Panc1 (cell line): ENCODE results near the gene LUZP2.

Experiments used
- POLR2AphosphoS5 ChIP-seq: IDR thresholded peaks from 2 replicates; pipeline ENCODE4 v1.6.1; 2012; ENCODE audit warnings: mild to moderate bottlenecking, low read depth, low read length, moderate library complexity
- REST ChIP-seq, 2 experiments: IDR thresholded peaks; 2 replicates each; pipeline ENCODE4 v1.6.1; 2011 to 2012; ENCODE audit warnings: low read depth in 2 of 2, control low read depth in 1 of 2, low read length in 1 of 2, mild to moderate bottlenecking in 1 of 2, moderate library complexity in 1 of 2; ENCODE audit not compliant: insufficient read depth in 1 of 2
- SIN3A ChIP-seq: IDR thresholded peaks from 2 replicates; pipeline ENCODE4 v1.6.1; 2012; ENCODE audit warnings: low read depth, mild to moderate bottlenecking, low read length, moderate library complexity, borderline replicate concordance; ENCODE audit not compliant: insufficient read depth
- TF ChIP-seq, protein P1 (sequence below): fragments of 450-650 bp; IDR thresholded peaks from 2 replicates; pipeline ENCODE4 v1.5.1; 2017; ENCODE audit warnings: mild to moderate bottlenecking

- TF ChIP-seq, protein P1, sequence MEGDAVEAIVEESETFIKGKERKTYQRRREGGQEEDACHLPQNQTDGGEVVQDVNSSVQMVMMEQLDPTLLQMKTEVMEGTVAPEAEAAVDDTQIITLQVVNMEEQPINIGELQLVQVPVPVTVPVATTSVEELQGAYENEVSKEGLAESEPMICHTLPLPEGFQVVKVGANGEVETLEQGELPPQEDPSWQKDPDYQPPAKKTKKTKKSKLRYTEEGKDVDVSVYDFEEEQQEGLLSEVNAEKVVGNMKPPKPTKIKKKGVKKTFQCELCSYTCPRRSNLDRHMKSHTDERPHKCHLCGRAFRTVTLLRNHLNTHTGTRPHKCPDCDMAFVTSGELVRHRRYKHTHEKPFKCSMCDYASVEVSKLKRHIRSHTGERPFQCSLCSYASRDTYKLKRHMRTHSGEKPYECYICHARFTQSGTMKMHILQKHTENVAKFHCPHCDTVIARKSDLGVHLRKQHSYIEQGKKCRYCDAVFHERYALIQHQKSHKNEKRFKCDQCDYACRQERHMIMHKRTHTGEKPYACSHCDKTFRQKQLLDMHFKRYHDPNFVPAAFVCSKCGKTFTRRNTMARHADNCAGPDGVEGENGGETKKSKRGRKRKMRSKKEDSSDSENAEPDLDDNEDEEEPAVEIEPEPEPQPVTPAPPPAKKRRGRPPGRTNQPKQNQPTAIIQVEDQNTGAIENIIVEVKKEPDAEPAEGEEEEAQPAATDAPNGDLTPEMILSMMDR = no peak
- TF ChIP-seq SIN3A = no peak
- TF ChIP-seq POLR2AphosphoS5 = no peak
- TF ChIP-seq REST (IDR thresholded peaks at IDR 0.05; ENCODE audit: insufficient read depth in 1 of 2, low read depth in 2 of 2, low read length in 1 of 2) = no peak
These were observed 18.8 kb downstream of the LUZP2 start for GRCh38 chr11:24515632-24516031.
